Effector CD4-positive, alpha-beta T cell (primary cell): ENCODE data around the gene BABAM2.

Experiments used
- DNase-seq: peaks from one replicate; pipeline ENCODE4 v3.0.0-alpha.2; 2020

BABAM2 gene

GRCh38 chr2:28267282-28267681 is 376.8 kb downstream of the BABAM2 start:
- no peak for DNase-seq

- no peak for DNase-seq
Measured at GRCh38 chr2:28268386-28268785, 377.9 kb downstream of the BABAM2 start.

- DNase-seq, result no peak
Measured at GRCh38 chr2:28269019-28269784, 378.7 kb downstream of the BABAM2 start.

- no peak for DNase-seq
Measured at GRCh38 chr2:28270456-28271152, 380.1 kb downstream of the BABAM2 start.

GRCh38 chr2:28271231-28271918 is 380.8 kb downstream of the BABAM2 start:
- DNase-seq, result no peak

GRCh38 chr2:28271919-28272250 is 381.4 kb downstream of the BABAM2 start:
- no peak for DNase-seq

GRCh38 chr2:28273751-28274150 is 383.2 kb downstream of the BABAM2 start:
- DNase-seq, result no peak

- DNase-seq, result no peak
Measured at GRCh38 chr2:28274911-28275685, 384.6 kb downstream of the BABAM2 start.

GRCh38 chr2:28276076-28276618 is 385.6 kb downstream of the BABAM2 start:
- no peak for DNase-seq

GRCh38 chr2:28276807-28277206 is 386.3 kb downstream of the BABAM2 start:
- no peak for DNase-seq

GRCh38 chr2:28277466-28277865 is 386.9 kb downstream of the BABAM2 start:
- no peak for DNase-seq

- DNase-seq, result no peak
Measured at GRCh38 chr2:28279371-28279770, 388.8 kb downstream of the BABAM2 start.

GRCh38 chr2:28280619-28281018 is 390.1 kb downstream of the BABAM2 start:
- DNase-seq, result no peak

GRCh38 chr2:28281739-28282138 is 391.2 kb downstream of the BABAM2 start:
- no peak for DNase-seq

- no peak for DNase-seq
Measured at GRCh38 chr2:28282248-28282647, 391.7 kb downstream of the BABAM2 start.

GRCh38 chr2:28282861-28283646 is 392.5 kb downstream of the BABAM2 start:
- DNase-seq, result no peak

- DNase-seq, result no peak
Measured at GRCh38 chr2:28283861-28284260, 393.3 kb downstream of the BABAM2 start.

GRCh38 chr2:28286678-28287077 is 396.1 kb downstream of the BABAM2 start:
- no peak for DNase-seq

- no peak for DNase-seq
Measured at GRCh38 chr2:28287256-28287915, 396.9 kb downstream of the BABAM2 start.

GRCh38 chr2:28288620-28289019 is 398.1 kb downstream of the BABAM2 start:
- DNase-seq, result no peak

GRCh38 chr2:28291811-28292440 is 401.4 kb downstream of the BABAM2 start:
- no peak for DNase-seq
